Measurements from ENCODE around the gene RPN1. TPM values are rescaled to one million over a fixed set of nuclear protein-coding genes. Genes with fewer than 3 reads are reported as not detected.

Gene RPN1
- 100 to 1,000 TPM; 133 TPM for total RNA-seq

- TF ChIP-seq CTCF (IDR thresholded peaks at IDR 0.05) = no peak
- Mint-ChIP-seq H3K9me3 (no peaks in the 10 kb centered on the region), H3K4me1 (ENCODE audit: low read depth) (peaks cover 34% of the 10 kb centered on the region), H3K27ac (peak within 1 kb of the TSS; percentile 88), H3K4me3 (peak within 1 kb of the TSS; percentile 87), H3K27me3 (no peaks in the 10 kb centered on the region), H3K36me3 (ENCODE audit: low read depth) (peaks cover 17% of the 10 kb centered on the region)
- ATAC-seq (peak; percentile 97), DNase-seq (peak; percentile 97)
- POLR2A ChIA-PET = interaction anchor here (0.6 to 3.1 kb wide), 10 partner anchors 10 to 666 kb away, joined by 3 to 13 read pairs (median 4); partner anchors contain the start of gene ACAD9
- CTCF ChIA-PET = interaction anchor here (0.6 to 1.5 kb wide), 5 partner anchors 30 to 145 kb away, joined by 3 to 10 read pairs (median 4); no protein-coding TSS in a partner anchor
- intact Hi-C loops (cut with micrococcal nuclease) = loop anchor here (2.0 kb wide), 1 partner anchor 228 kb away; the partner anchor contains the start of gene ACAD9
Measured at GRCh38 chr3:128650096-128651050, at the start of gene RPN1. Gene RPN1 (minus strand): TSS chr3:128650818. CDS start chr3:128650800, 18 bp downstream.

GRCh38 chr3:128698211-128699047 is 47.8 kb upstream of the RPN1 start:
- TF ChIP-seq CTCF (IDR thresholded peaks at IDR 0.05) = no peak
- Mint-ChIP-seq H3K27ac (no peak overlapping the region), H3K4me3 (peak overlapping the region; percentile 57), H3K4me1 (ENCODE audit: low read depth) (peaks cover 2% of the 10 kb centered on the region), H3K27me3 (no peaks in the 10 kb centered on the region), H3K36me3 (ENCODE audit: low read depth) (no peaks in the 10 kb centered on the region), H3K9me3 (no peaks in the 10 kb centered on the region)
- CTCF ChIA-PET = interaction anchor here (1.1 to 1.9 kb wide), 2 partner anchors 18 to 97 kb away, joined by 3 to 8 read pairs; no protein-coding TSS in a partner anchor
- POLR2A ChIA-PET = interaction anchor here (0.9 to 1.3 kb wide), 2 partner anchors 17 to 27 kb away, joined by 3 to 6 read pairs; no protein-coding TSS in a partner anchor
- peak; percentile 29 for DNase-seq
- intact Hi-C loops (cut with micrococcal nuclease) = no loop called here
- ATAC-seq = peak; percentile 74

- POLR2A ChIA-PET = interaction anchor here (1.3 kb wide), 1 partner anchor 16 kb away, joined by 6 read pairs; no protein-coding TSS in a partner anchor
Measured at GRCh38 chr3:128697341-128697740, 46.7 kb upstream of the RPN1 start.

GRCh38 chr3:128693696-128694095 is 43.1 kb upstream of the RPN1 start:
- H3K4me1 Mint-ChIP-seq (ENCODE audit: low read depth) = peaks cover 4% of the 10 kb centered on the region
- H3K27me3 Mint-ChIP-seq = no peaks in the 10 kb centered on the region
- no peaks in the 10 kb centered on the region for H3K36me3 Mint-ChIP-seq (ENCODE audit: low read depth)
- no peak overlapping the region for H3K4me3 Mint-ChIP-seq
- no peak for ATAC-seq
- intact Hi-C loops (cut with micrococcal nuclease) = no loop called here
- no peak overlapping the region for H3K27ac Mint-ChIP-seq
- POLR2A ChIA-PET = no interaction called here
- CTCF ChIA-PET = no interaction called here
- H3K9me3 Mint-ChIP-seq = no peaks in the 10 kb centered on the region
- DNase-seq = no peak
- no peak for TF ChIP-seq CTCF (IDR thresholded peaks at IDR 0.05)

More at GRCh38 chr3:128697341-128697740, 46.7 kb upstream of the RPN1 start:
- H3K27me3 Mint-ChIP-seq = no peaks in the 10 kb centered on the region
- ATAC-seq (no peak), DNase-seq (no peak)
- no peak overlapping the region for H3K27ac Mint-ChIP-seq
- peak overlapping the region; percentile 29 for H3K4me3 Mint-ChIP-seq
- peaks cover 2% of the 10 kb centered on the region for H3K4me1 Mint-ChIP-seq (ENCODE audit: low read depth)
- intact Hi-C loops (cut with micrococcal nuclease) = no loop called here
- TF ChIP-seq CTCF (IDR thresholded peaks at IDR 0.05) = no peak
- CTCF ChIA-PET = interaction anchor here (0.5 to 1.2 kb wide), 3 partner anchors 17 to 98 kb away, joined by 3 read pairs; no protein-coding TSS in a partner anchor
- no peaks in the 10 kb centered on the region for H3K9me3 Mint-ChIP-seq
- no peaks in the 10 kb centered on the region for H3K36me3 Mint-ChIP-seq (ENCODE audit: low read depth)
